Measurements from ENCODE around the gene CRABP1.

The CRABP1 gene

GRCh38 chr15:78306176-78306774 is 33.9 kb upstream of the CRABP1 start:
- Histone ChIP-seq H3K27ac (ENCODE audit: low read depth, low read length) (no peak overlapping the region), H3K27me3 (ENCODE audit: low read length) (no peaks in the 10 kb centered on the region), H3K4me2 (ENCODE audit: low read depth, low read length, poor library complexity, severe bottlenecking) (no peak overlapping the region), H3K9me2 (replicated peaks; ENCODE audit: insufficient read depth, low read length) (no peaks in the 10 kb centered on the region), H3K9ac (ENCODE audit: low read length) (no peak overlapping the region), H4K20me1 (ENCODE audit: low read depth, low read length) (no peaks in the 10 kb centered on the region), H3F3A (ENCODE audit: insufficient read depth) (no peaks in the 10 kb centered on the region), H2AFZ (ENCODE audit: low read depth, low read length, severe bottlenecking) (no peak overlapping the region), H3K4me3 (ENCODE audit: insufficient read depth, low read length, poor library complexity, severe bottlenecking) (no peak overlapping the region), H3K79me2 (ENCODE audit: insufficient read depth, low read length) (no peaks in the 10 kb centered on the region), H3K9me3 (ENCODE audit: insufficient read depth, low read length) (no peaks in the 10 kb centered on the region), H3K36me3 (ENCODE audit: low read length) (no peaks in the 10 kb centered on the region)
- no peak for TF ChIP-seq EZH2phosphoT487 (conservative IDR thresholded peaks at IDR 0.05; ENCODE audit: low read length)
- TF ChIP-seq, protein P1, sequence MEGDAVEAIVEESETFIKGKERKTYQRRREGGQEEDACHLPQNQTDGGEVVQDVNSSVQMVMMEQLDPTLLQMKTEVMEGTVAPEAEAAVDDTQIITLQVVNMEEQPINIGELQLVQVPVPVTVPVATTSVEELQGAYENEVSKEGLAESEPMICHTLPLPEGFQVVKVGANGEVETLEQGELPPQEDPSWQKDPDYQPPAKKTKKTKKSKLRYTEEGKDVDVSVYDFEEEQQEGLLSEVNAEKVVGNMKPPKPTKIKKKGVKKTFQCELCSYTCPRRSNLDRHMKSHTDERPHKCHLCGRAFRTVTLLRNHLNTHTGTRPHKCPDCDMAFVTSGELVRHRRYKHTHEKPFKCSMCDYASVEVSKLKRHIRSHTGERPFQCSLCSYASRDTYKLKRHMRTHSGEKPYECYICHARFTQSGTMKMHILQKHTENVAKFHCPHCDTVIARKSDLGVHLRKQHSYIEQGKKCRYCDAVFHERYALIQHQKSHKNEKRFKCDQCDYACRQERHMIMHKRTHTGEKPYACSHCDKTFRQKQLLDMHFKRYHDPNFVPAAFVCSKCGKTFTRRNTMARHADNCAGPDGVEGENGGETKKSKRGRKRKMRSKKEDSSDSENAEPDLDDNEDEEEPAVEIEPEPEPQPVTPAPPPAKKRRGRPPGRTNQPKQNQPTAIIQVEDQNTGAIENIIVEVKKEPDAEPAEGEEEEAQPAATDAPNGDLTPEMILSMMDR (IDR thresholded peaks at IDR 0.05; ENCODE audit: insufficient read depth, low read length, poor library complexity, severe bottlenecking): no peak

DNA sequence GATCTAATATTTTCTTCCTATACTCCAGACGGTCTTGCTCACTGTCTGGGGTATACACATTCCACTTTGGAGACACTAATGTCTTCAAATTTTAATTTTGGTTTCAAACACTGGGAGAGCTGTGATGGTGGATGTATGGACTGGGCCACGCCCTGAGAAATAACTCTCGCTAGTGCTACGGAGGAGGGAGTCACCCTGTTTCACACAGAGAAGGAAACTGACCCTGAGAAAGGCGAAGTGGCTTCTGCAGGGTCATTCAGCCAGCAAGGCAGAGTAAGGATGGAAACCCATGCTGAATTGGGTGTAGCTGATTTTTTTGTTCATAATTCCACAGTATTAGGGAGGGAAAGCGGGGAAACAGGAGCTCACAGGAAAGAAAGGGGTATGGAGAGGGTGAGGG is 32.2 kb upstream of the CRABP1 start:
- Histone ChIP-seq H3K9me2 (replicated peaks; ENCODE audit: insufficient read depth, low read length) (no peaks in the 10 kb centered on the region), H3K36me3 (ENCODE audit: low read length) (no peaks in the 10 kb centered on the region), H3K4me3 (ENCODE audit: insufficient read depth, low read length, poor library complexity, severe bottlenecking) (no peak overlapping the region), H3K79me2 (ENCODE audit: insufficient read depth, low read length) (no peaks in the 10 kb centered on the region), H3K9me3 (ENCODE audit: insufficient read depth, low read length) (no peaks in the 10 kb centered on the region), H3K27ac (ENCODE audit: low read depth, low read length) (no peak overlapping the region), H3K4me2 (ENCODE audit: low read depth, low read length, poor library complexity, severe bottlenecking) (no peak overlapping the region), H3F3A (ENCODE audit: insufficient read depth) (no peaks in the 10 kb centered on the region), H2AFZ (ENCODE audit: low read depth, low read length, severe bottlenecking) (no peak overlapping the region), H3K27me3 (ENCODE audit: low read length) (no peaks in the 10 kb centered on the region), H4K20me1 (ENCODE audit: low read depth, low read length) (no peaks in the 10 kb centered on the region), H3K9ac (ENCODE audit: low read length) (no peak overlapping the region)
- no peak for TF ChIP-seq EZH2phosphoT487 (conservative IDR thresholded peaks at IDR 0.05; ENCODE audit: low read length)
- TF ChIP-seq, protein P1 (IDR thresholded peaks at IDR 0.05; ENCODE audit: insufficient read depth, low read length, poor library complexity, severe bottlenecking): no peak

- Histone ChIP-seq H3K4me3 (ENCODE audit: insufficient read depth, low read length, poor library complexity, severe bottlenecking) (no peak overlapping the region), H2AFZ (ENCODE audit: low read depth, low read length, severe bottlenecking) (no peak overlapping the region), H3F3A (ENCODE audit: insufficient read depth) (no peaks in the 10 kb centered on the region), H3K9me3 (ENCODE audit: insufficient read depth, low read length) (no peaks in the 10 kb centered on the region), H3K27me3 (ENCODE audit: low read length) (no peaks in the 10 kb centered on the region), H3K27ac (ENCODE audit: low read depth, low read length) (no peak overlapping the region), H3K4me2 (ENCODE audit: low read depth, low read length, poor library complexity, severe bottlenecking) (no peak overlapping the region), H4K20me1 (ENCODE audit: low read depth, low read length) (no peaks in the 10 kb centered on the region), H3K79me2 (ENCODE audit: insufficient read depth, low read length) (no peaks in the 10 kb centered on the region), H3K36me3 (ENCODE audit: low read length) (no peaks in the 10 kb centered on the region), H3K9me2 (replicated peaks; ENCODE audit: insufficient read depth, low read length) (no peaks in the 10 kb centered on the region), H3K9ac (ENCODE audit: low read length) (no peak overlapping the region)
- TF ChIP-seq, protein P1 (IDR thresholded peaks at IDR 0.05; ENCODE audit: insufficient read depth, low read length, poor library complexity, severe bottlenecking): peak; percentile 55
- TF ChIP-seq EZH2phosphoT487 (conservative IDR thresholded peaks at IDR 0.05; ENCODE audit: low read length): no peak
These were observed 31.6 kb upstream of the CRABP1 start for GRCh38 chr15:78308422-78309032.
